GM18907 (cell line): Measurements from ENCODE around the gene NXT1.
A peak's percentile ranks its signal among the peaks of the same experiment; 100 is the strongest.
"Not testable (repeated sequence)": the region's sequence is repeated elsewhere in the genome, so short reads cannot be mapped to it uniquely, and the experiment has no call there.

ENCODE experiments used
- ATAC-seq: cut with Tn5 transposase; IDR thresholded peaks from one replicate; pipeline ENCODE4 v1.9.1; 2021; ENCODE audit warnings: mild to moderate bottlenecking, moderate library complexity; ENCODE audit not compliant: unreplicated experiment

The NXT1 gene

GRCh38 chr20:23350196-23350903 is at the start of gene NXT1:
TSS of gene NXT1 (plus strand) at chr20:23350791. CDS start at chr20:23354042, 3,251 bp downstream.
- peak; percentile 88 for ATAC-seq

GRCh38 chr20:23301436-23302050 is 49.0 kb upstream of the NXT1 start:
- ATAC-seq: no peak

- ATAC-seq: no peak
Observed at GRCh38 chr20:23302386-23302785, 48.2 kb upstream of the NXT1 start.

- no peak for ATAC-seq
Observed at GRCh38 chr20:23302801-23303200, 47.8 kb upstream of the NXT1 start.

- no peak for ATAC-seq
Observed at GRCh38 chr20:23303325-23304102, 47.1 kb upstream of the NXT1 start.

- no peak for ATAC-seq
Observed at GRCh38 chr20:23304616-23305015, 46.0 kb upstream of the NXT1 start.

- ATAC-seq: no peak
Observed at GRCh38 chr20:23305098-23305497, 45.5 kb upstream of the NXT1 start.

- not testable (repeated sequence) for ATAC-seq
Observed at GRCh38 chr20:23307393-23307792, 43.2 kb upstream of the NXT1 start.

- ATAC-seq: no peak
Observed at GRCh38 chr20:23308024-23308423, 42.6 kb upstream of the NXT1 start.

- no peak for ATAC-seq
Observed at GRCh38 chr20:23308908-23309307, 41.7 kb upstream of the NXT1 start.

GRCh38 chr20:23309781-23310180 is 40.8 kb upstream of the NXT1 start:
- no peak for ATAC-seq

- no peak for ATAC-seq
Observed at GRCh38 chr20:23311947-23312506, 38.6 kb upstream of the NXT1 start.

- no peak for ATAC-seq
Observed at GRCh38 chr20:23313271-23313670, 37.3 kb upstream of the NXT1 start.

- no peak for ATAC-seq
Observed at GRCh38 chr20:23314699-23315098, 35.9 kb upstream of the NXT1 start.

GRCh38 chr20:23315099-23315498 is 35.5 kb upstream of the NXT1 start:
- ATAC-seq: no peak

GRCh38 chr20:23316626-23317025 is 34.0 kb upstream of the NXT1 start:
- ATAC-seq: no peak

GRCh38 chr20:23317081-23317480 is 33.5 kb upstream of the NXT1 start:
- no peak for ATAC-seq

- no peak for ATAC-seq
Observed at GRCh38 chr20:23318347-23318746, 32.2 kb upstream of the NXT1 start.

- ATAC-seq: no peak
Observed at GRCh38 chr20:23320317-23320716, 30.3 kb upstream of the NXT1 start.

- no peak for ATAC-seq
Observed at GRCh38 chr20:23325107-23325506, 25.5 kb upstream of the NXT1 start.

- no peak for ATAC-seq
Observed at GRCh38 chr20:23326774-23327173, 23.8 kb upstream of the NXT1 start.
